HepG2 (cell line): ENCODE data around the gene SLC25A18. TPM values are rescaled to one million over a fixed set of nuclear protein-coding genes. Genes with fewer than 3 reads are reported as not detected.
A peak's percentile ranks its signal among the peaks of the same experiment; 100 is the strongest.

Experiments used
- AKAP8 ChIP-seq: sonication (generic); formaldehyde crosslinking; IDR thresholded peaks from 2 replicates; pipeline ENCODE4 v1.5.1; 2020; ENCODE audit warnings: mild to moderate bottlenecking, missing genetic modification reagents
- CCAR2 ChIP-seq: fragments of 200-400 bp; formaldehyde crosslinking; optimal IDR thresholded peaks from 2 replicates; pipeline ENCODE3; 2018; ENCODE audit warnings: low read depth, mild to moderate bottlenecking, low read length, moderate library complexity
- CENPT ChIP-seq: sonication (generic); formaldehyde crosslinking; IDR thresholded peaks from 2 replicates; pipeline ENCODE4 v1.8.0; 2022; ENCODE audit warnings: low read depth, mild to moderate bottlenecking, moderate library complexity, missing genetic modification reagents
- DPF2 ChIP-seq: sonication (generic); formaldehyde crosslinking; IDR thresholded peaks from 2 replicates; pipeline ENCODE4 v1.4.0; 2020; ENCODE audit warnings: mild to moderate bottlenecking, low read depth, missing genetic modification reagents, borderline replicate concordance
- FOXJ3 ChIP-seq: sonication (generic); formaldehyde crosslinking; IDR thresholded peaks from 2 replicates; pipeline ENCODE4 v1.4.0; 2020; ENCODE audit warnings: missing genetic modification reagents, mild to moderate bottlenecking, borderline replicate concordance
- IKZF1 ChIP-seq: fragments of 450-650 bp; IDR thresholded peaks from 2 replicates; pipeline ENCODE4 v1.7.1; 2016
- ISL2 ChIP-seq: sonication (generic); formaldehyde crosslinking; IDR thresholded peaks from 2 replicates; pipeline ENCODE4 v1.5.0; 2020; ENCODE audit warnings: missing genetic modification reagents
- KLF11 ChIP-seq: IDR thresholded peaks from 2 replicates; pipeline ENCODE4 v1.6.1; 2016; ENCODE audit warnings: missing compliant biosample characterization
- MAF1 ChIP-seq: sonication (generic); formaldehyde crosslinking; IDR thresholded peaks from 2 replicates; pipeline ENCODE4 v1.5.0; 2020; ENCODE audit warnings: missing genetic modification reagents, borderline replicate concordance
- SRY ChIP-seq: sonication (generic); formaldehyde crosslinking; IDR thresholded peaks from 2 replicates; pipeline ENCODE4 v1.8.0; 2022; ENCODE audit warnings: mild to moderate bottlenecking, missing genetic modification reagents
- ZBTB7A ChIP-seq: sonication (generic); formaldehyde crosslinking; IDR thresholded peaks from 2 replicates; pipeline ENCODE4 v1.8.0; 2022; ENCODE audit warnings: mild to moderate bottlenecking, missing genetic modification reagents
- ZFP36 ChIP-seq: fragments of 150-350 bp; IDR thresholded peaks from 2 replicates; pipeline ENCODE4 v1.6.1; 2018; ENCODE audit warnings: borderline replicate concordance, low read length, low read depth; ENCODE audit not compliant: partially characterized antibody
- ZMYM2 ChIP-seq: sonication (generic); formaldehyde crosslinking; IDR thresholded peaks from 2 replicates; pipeline ENCODE4 v1.8.0; 2022; ENCODE audit warnings: mild to moderate bottlenecking, missing genetic modification reagents
- ZNF260 ChIP-seq: sonication (generic); formaldehyde crosslinking; IDR thresholded peaks from 2 replicates; pipeline ENCODE4 v1.4.0; 2020; ENCODE audit warnings: missing genetic modification reagents, low read depth, mild to moderate bottlenecking, borderline replicate concordance
- ZNF720 ChIP-seq: sonication (generic); formaldehyde crosslinking; IDR thresholded peaks from 2 replicates; pipeline ENCODE4 v1.4.0; 2020; ENCODE audit warnings: missing genetic modification reagents
- ZNF850 ChIP-seq: sonication (generic); formaldehyde crosslinking; conservative IDR thresholded peaks from 2 replicates; pipeline ENCODE4 v1.9.0; 2021; ENCODE audit warnings: mild to moderate bottlenecking, missing genetic modification reagents
- ZSCAN20 ChIP-seq: sonication (generic); formaldehyde crosslinking; IDR thresholded peaks from 2 replicates; pipeline ENCODE4 v1.4.0; 2020; ENCODE audit warnings: missing genetic modification reagents, mild to moderate bottlenecking, borderline replicate concordance
- polyA plus RNA-seq, 8 experiments: library from polyadenylated mRNA; depleted of rRNA in 3 of 8; stranded (reverse) in 7 of 8; unstranded in 1 of 8; fragments of >200 nt; fragmentation: Illumina TruSeq in 4 of 8; extraction: Trizol in 4 of 8; gene quantifications; 2 replicates each; pipeline versions ENCODE4 v1.2.1 to v1.2.3, GENCODE V29; 2011 to 2016; ENCODE audit warnings: low read depth in 4 of 8, missing spikeins in 1 of 8, mixed read lengths in 1 of 8; ENCODE audit not compliant: insufficient read depth in 1 of 8
- total RNA-seq, 5 experiments: library from RNA; depleted of rRNA; stranded (reverse); fragments of >200 nt; fragmentation: Illumina TruSeq; extraction: Trizol; gene quantifications; 2 replicates each; pipeline ENCODE4 v1.2.3, GENCODE V29; 2016; ENCODE audit warnings: low read depth in 1 of 5
- TF ChIP-seq, protein P1 (sequence below): IDR thresholded peaks from 2 replicates; pipeline ENCODE4 v1.6.1; 2016
- TF ChIP-seq, protein P2 (sequence below): sonication (generic); formaldehyde crosslinking; IDR thresholded peaks from 2 replicates; pipeline ENCODE4 v1.4.0; 2020; ENCODE audit warnings: missing genetic modification reagents
- TF ChIP-seq, protein P3 (sequence below): sonication (generic); formaldehyde crosslinking; IDR thresholded peaks from 2 replicates; pipeline ENCODE4 v1.9.0; 2021; ENCODE audit warnings: missing genetic modification reagents, borderline replicate concordance
- TF ChIP-seq, protein P4 (sequence below): sonication (generic); formaldehyde crosslinking; IDR thresholded peaks from 2 replicates; pipeline ENCODE4 v1.8.0; 2022; ENCODE audit warnings: low read depth, missing genetic modification reagents

Gene SLC25A18
- total and polyA plus RNA-seq, 2 of the 13 experiments (the other 11 are each of a cell fraction or from before 2014, with no cell fraction given), result 0.28 to 0.75 TPM

DNA sequence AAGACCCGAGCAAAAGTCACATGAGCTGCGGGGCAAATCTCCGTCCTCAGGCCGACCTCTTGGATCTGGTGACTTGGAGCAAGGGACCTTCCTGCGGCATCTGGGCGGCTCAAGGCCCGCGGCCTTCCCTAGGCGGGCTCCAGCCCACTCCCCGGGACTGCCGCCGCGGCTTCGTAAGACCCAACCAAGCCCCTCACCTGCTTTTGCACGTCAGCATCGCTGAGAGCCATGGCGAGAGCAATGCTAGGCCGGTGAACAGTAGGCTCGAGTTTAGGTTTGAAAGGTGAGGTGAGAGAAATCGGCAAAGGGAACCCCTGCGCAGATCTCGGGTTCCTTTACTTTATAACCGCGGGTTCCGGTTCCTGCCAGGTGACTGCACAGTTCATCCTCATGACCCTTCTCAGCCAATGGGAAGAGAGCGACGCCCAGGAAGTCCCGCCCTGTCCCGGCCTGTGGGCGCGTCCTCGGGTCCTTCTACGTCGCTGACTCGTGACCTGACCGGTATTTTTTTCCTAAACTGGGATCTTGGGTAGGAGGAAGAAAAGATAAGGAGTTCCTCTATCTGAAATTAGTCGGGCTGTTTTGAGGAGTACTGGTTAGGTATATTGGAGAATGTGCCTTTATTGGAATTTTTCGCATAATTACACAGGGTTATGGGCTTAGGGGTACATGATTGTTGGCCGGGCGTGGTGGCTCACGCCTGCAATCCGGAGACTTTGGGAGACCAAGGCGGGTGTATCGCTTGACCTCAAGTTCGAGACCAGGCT is 65.3 kb downstream of the SLC25A18 start, which contains the start of gene ATP6V1E1 (continued):
- 0 out of 2 replicates have a peak, but pooled peaks have one; percentile 42 for TF ChIP-seq MAF1 (CRISPR knock-in tag)
- no peak for TF ChIP-seq KLF11 (CRISPR knock-in tag)
- TF ChIP-seq ZFP36, result no peak
- TF ChIP-seq AKAP8 (CRISPR knock-in tag), result no peak
- TF ChIP-seq, protein P1, sequence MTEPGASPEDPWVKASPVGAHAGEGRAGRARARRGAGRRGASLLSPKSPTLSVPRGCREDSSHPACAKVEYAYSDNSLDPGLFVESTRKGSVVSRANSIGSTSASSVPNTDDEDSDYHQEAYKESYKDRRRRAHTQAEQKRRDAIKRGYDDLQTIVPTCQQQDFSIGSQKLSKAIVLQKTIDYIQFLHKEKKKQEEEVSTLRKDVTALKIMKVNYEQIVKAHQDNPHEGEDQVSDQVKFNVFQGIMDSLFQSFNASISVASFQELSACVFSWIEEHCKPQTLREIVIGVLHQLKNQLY, result no peak
- TF ChIP-seq SRY, result no peak
- no peak for TF ChIP-seq CCAR2
- TF ChIP-seq IKZF1, result no peak
- TF ChIP-seq, protein P2, sequence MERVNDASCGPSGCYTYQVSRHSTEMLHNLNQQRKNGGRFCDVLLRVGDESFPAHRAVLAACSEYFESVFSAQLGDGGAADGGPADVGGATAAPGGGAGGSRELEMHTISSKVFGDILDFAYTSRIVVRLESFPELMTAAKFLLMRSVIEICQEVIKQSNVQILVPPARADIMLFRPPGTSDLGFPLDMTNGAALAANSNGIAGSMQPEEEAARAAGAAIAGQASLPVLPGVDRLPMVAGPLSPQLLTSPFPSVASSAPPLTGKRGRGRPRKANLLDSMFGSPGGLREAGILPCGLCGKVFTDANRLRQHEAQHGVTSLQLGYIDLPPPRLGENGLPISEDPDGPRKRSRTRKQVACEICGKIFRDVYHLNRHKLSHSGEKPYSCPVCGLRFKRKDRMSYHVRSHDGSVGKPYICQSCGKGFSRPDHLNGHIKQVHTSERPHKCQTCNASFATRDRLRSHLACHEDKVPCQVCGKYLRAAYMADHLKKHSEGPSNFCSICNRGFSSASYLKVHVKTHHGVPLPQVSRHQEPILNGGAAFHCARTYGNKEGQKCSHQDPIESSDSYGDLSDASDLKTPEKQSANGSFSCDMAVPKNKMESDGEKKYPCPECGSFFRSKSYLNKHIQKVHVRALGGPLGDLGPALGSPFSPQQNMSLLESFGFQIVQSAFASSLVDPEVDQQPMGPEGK (CRISPR knock-in tag), result no peak; the same call in 1 of the 2 replicates
- TF ChIP-seq DPF2 (CRISPR knock-in tag), result no peak
- no peak for TF ChIP-seq ZNF260 (CRISPR knock-in tag)
- TF ChIP-seq ZSCAN20 (CRISPR knock-in tag), result no peak
- no peak for TF ChIP-seq FOXJ3 (CRISPR knock-in tag)
- TF ChIP-seq ZNF850 (CRISPR knock-in tag), result no peak
- TF ChIP-seq, protein P3, sequence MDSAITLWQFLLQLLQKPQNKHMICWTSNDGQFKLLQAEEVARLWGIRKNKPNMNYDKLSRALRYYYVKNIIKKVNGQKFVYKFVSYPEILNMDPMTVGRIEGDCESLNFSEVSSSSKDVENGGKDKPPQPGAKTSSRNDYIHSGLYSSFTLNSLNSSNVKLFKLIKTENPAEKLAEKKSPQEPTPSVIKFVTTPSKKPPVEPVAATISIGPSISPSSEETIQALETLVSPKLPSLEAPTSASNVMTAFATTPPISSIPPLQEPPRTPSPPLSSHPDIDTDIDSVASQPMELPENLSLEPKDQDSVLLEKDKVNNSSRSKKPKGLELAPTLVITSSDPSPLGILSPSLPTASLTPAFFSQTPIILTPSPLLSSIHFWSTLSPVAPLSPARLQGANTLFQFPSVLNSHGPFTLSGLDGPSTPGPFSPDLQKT, result no peak
- no peak for TF ChIP-seq ISL2 (CRISPR knock-in tag)
- no peak for TF ChIP-seq ZBTB7A (CRISPR knock-in tag)
- TF ChIP-seq CENPT, result no peak
- TF ChIP-seq, protein P4, sequence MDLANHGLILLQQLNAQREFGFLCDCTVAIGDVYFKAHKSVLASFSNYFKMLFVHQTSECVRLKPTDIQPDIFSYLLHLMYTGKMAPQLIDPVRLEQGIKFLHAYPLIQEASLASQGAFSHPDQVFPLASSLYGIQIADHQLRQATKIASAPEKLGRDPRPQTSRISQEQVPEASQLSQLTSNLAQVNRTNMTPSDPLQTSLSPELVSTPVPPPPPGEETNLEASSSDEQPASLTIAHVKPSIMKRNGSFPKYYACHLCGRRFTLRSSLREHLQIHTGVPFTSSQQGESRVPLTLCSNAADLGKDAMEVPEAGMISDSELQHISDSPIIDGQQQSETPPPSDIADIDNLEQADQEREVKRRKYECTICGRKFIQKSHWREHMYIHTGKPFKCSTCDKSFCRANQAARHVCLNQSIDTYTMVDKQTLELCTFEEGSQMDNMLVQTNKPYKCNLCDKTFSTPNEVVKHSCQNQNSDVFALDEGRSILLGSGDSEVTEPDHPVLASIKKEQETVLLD, result no peak
- no peak for TF ChIP-seq ZNF720 (CRISPR knock-in tag)
- no peak for TF ChIP-seq ZMYM2 (CRISPR knock-in tag)
